Measurements from ENCODE around the gene COX8C. TPM values are rescaled to one million over a fixed set of nuclear protein-coding genes. Genes with fewer than 3 reads are reported as not detected.
"Not testable (repeated sequence)": the region's sequence is repeated elsewhere in the genome, so short reads cannot be mapped to it uniquely, and the experiment has no call there.

Gene COX8C
- total RNA-seq, 4 donors from 2014 or later: not detected

DNA sequence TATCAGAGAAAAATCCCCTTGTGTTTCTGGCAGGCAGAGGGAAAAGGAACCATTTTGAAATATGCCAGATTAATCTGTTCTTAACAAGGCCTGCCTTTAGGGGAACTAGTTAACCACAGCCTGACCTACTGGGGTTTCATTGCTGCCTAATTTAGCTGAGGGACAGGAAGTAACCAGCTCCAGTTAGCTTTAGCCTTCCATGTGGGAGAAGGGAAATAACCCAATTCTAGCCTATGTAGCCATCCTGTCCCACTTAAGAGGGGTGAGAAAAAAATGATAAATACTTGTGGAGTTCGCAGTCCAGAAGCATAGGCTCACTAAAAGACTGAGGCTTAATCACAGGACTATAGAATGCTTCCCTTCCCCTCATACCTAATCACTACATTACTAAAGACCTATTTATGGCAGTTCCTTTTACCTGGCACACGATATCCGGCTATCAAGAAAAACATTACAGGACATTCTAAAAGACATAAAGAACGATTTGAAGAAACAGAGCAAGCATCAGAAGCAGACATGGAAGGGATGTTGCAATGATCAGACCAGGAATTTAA lies 22.8 kb downstream of the COX8C start:
- TF ChIP-seq, protein P1, sequence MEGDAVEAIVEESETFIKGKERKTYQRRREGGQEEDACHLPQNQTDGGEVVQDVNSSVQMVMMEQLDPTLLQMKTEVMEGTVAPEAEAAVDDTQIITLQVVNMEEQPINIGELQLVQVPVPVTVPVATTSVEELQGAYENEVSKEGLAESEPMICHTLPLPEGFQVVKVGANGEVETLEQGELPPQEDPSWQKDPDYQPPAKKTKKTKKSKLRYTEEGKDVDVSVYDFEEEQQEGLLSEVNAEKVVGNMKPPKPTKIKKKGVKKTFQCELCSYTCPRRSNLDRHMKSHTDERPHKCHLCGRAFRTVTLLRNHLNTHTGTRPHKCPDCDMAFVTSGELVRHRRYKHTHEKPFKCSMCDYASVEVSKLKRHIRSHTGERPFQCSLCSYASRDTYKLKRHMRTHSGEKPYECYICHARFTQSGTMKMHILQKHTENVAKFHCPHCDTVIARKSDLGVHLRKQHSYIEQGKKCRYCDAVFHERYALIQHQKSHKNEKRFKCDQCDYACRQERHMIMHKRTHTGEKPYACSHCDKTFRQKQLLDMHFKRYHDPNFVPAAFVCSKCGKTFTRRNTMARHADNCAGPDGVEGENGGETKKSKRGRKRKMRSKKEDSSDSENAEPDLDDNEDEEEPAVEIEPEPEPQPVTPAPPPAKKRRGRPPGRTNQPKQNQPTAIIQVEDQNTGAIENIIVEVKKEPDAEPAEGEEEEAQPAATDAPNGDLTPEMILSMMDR (IDR thresholded peaks at IDR 0.05): no peak
- no peak for TF ChIP-seq POLR2A (IDR thresholded peaks at IDR 0.05)

DNA sequence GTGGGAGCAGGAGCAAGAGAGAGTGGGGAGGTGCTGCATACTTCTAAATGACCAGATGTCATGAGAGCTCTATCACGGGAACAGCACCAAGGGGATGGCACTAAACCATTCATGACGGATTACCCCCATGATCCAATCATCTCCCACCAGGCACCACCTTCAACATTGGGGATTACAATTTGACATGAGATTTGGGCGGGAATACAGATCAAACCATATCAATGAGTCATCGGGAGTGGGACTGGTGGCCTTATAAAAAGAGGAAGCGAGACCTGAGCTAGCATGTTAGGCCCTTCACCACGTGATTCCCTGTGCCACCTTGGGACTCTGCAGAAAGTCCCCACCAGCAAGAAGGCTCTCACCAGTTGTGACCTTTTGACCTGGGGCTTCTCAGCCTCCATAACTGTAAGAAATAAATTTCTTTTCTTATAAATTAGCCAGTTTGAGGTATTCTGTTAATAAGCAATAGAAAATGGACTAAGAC lies 28.7 kb downstream of the COX8C start:
- no peaks in the 10 kb centered on the region for H3K4me1 ChIP-seq
- intact Hi-C loops (cut with DNase I; ENCODE audit: low total_unique reads): no loop called here
- H3K27ac ChIP-seq: no peak overlapping the region
- H3K36me3 ChIP-seq: no peaks in the 10 kb centered on the region
- DNase-seq: no peak
- no peak for TF ChIP-seq POLR2A (IDR thresholded peaks at IDR 0.05)
- TF ChIP-seq, protein P1 (IDR thresholded peaks at IDR 0.05): no peak
- H3K27me3 ChIP-seq: no peaks in the 10 kb centered on the region
- no peaks in the 10 kb centered on the region for H3K9me3 ChIP-seq
- no peak overlapping the region for H3K4me3 ChIP-seq

More for the DNA sequence above, 22.8 kb downstream of the COX8C start:
- Histone ChIP-seq H3K4me1 (no peaks in the 10 kb centered on the region), H3K27me3 (no peaks in the 10 kb centered on the region), H3K27ac (no peak overlapping the region), H3K4me3 (no peak overlapping the region), H3K9me3 (no peaks in the 10 kb centered on the region), H3K36me3 (no peaks in the 10 kb centered on the region)
- intact Hi-C loops (cut with DNase I; ENCODE audit: low total_unique reads): no loop called here
- DNase-seq: no peak

DNA sequence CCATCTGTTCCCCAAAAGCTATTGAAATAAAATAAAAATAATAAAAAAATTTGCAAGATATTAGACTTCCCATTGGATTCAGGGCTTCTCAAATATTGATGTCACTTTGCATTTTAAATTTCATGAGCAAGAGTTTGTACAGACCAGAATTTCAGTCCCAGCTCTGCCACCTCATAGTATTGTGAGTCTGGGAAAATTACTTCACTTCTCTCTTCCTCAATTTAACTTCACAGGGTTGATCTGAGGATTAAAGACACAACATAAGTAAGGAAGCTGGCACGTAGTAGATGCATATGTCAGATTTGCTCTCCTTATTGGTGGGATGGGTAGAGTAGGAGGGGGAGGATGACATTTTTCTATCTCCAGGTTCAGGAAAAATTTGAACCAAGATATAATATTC lies 32.8 kb downstream of the COX8C start:
- H3K4me3 ChIP-seq: no peak overlapping the region

DNA sequence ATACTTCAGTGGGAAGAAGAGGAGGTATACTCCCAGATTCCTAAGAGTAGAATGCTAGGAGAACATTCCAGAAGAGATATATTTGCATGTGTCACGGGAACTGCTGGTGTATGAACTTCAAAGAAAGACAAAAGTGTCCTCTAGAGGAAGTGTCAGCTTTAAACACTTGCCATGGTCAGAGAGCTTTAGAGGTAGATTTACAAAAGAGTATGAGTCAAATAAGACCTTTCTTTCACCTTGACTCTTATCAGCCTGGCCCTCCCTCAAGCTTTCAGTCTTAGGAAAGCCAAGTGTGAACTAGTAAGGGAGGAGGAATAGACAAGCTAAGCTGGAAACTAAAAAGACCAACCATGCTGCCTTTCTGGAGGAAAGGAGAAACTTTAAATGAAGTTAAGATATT lies 34.7 kb downstream of the COX8C start:
- TF ChIP-seq, protein P1 (IDR thresholded peaks at IDR 0.05): no peak
- TF ChIP-seq POLR2A (IDR thresholded peaks at IDR 0.05): no peak
- H3K27ac ChIP-seq: no peak overlapping the region
- intact Hi-C loops (cut with DNase I; ENCODE audit: low total_unique reads): no loop called here
- H3K36me3 ChIP-seq: no peaks in the 10 kb centered on the region
- H3K4me1 ChIP-seq: no peaks in the 10 kb centered on the region
- DNase-seq: no peak
- H3K4me3 ChIP-seq: no peak overlapping the region
- H3K9me3 ChIP-seq: no peaks in the 10 kb centered on the region
- H3K27me3 ChIP-seq: no peaks in the 10 kb centered on the region

More for the DNA sequence above, 32.8 kb downstream of the COX8C start:
- Histone ChIP-seq H3K4me1 (no peaks in the 10 kb centered on the region), H3K27ac (no peak overlapping the region), H3K9me3 (no peaks in the 10 kb centered on the region), H3K27me3 (no peaks in the 10 kb centered on the region), H3K36me3 (no peaks in the 10 kb centered on the region)
- TF ChIP-seq, protein P1 (IDR thresholded peaks at IDR 0.05): no peak
- no peak for TF ChIP-seq POLR2A (IDR thresholded peaks at IDR 0.05)
- intact Hi-C loops (cut with DNase I; ENCODE audit: low total_unique reads): no loop called here
- DNase-seq: no peak

DNA sequence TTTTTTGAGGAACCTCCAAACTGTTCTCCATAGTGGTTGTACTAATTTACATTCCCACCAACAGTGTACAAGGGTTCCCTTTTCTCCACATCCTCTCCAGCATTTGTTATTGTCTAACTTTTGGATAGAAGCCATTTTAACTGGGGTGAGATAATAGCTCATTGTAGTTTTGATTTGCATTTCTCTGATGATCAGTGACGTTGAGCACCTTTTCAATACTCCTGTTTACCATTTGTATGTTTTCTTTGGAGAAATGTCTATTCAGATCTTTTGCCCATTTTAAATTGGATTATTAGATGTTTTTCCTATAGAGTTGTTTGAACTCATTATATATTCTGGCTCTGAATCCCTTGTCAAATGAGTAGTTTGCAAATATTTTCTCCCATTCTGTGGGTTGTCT lies 37.3 kb downstream of the COX8C start:
- H3K4me3 ChIP-seq; H3K9me3 ChIP-seq; intact Hi-C loops (cut with DNase I; ENCODE audit: low total_unique reads); H3K27me3 ChIP-seq; H3K36me3 ChIP-seq; H3K4me1 ChIP-seq; H3K27ac ChIP-seq; DNase-seq: not testable (repeated sequence)

DNA sequence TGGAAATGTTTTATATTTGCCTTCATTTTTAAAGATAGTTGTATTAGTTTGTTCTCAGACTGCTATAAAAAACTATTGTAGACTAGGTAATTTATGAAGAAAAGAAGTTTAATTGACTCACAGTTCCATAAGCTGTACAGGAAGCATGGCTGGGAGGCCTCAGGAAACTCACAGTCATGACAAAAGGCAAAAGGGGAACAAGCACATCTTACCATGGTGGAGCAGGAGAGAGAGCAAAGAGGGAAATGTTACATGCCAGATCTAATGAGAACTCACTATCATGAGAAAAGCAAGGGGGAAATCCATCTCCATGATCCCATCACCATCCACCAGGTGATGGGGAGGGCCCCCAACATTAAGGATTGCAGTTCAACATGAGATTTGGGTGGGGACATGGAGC lies 48.2 kb downstream of the COX8C start:
- no peak for DNase-seq
- no peak for TF ChIP-seq POLR2A (IDR thresholded peaks at IDR 0.05)
- TF ChIP-seq, protein P1 (IDR thresholded peaks at IDR 0.05): no peak
- Histone ChIP-seq H3K9me3 (no peaks in the 10 kb centered on the region), H3K36me3 (no peaks in the 10 kb centered on the region), H3K27me3 (no peaks in the 10 kb centered on the region), H3K4me3 (no peak overlapping the region), H3K27ac (no peak overlapping the region), H3K4me1 (no peaks in the 10 kb centered on the region)
- intact Hi-C loops (cut with DNase I; ENCODE audit: low total_unique reads): no loop called here
